Gastrocnemius medialis (tissue), 4 donors: ENCODE measurements around the gene ABR. TPM values are rescaled to one million over a fixed set of nuclear protein-coding genes. Genes with fewer than 3 reads are reported as not detected.

Experiments
- ATAC-seq, 2 donors: fragments of 150-250 bp; one replicate each; pipeline ENCODE4 v1.9.1; 2016
- DNase-seq, 2 donors: peaks; one replicate each; pipeline ENCODE4 v3.0.0-alpha.2; 2019
- H3K27ac ChIP-seq, 4 donors: fragments of 200-600 bp; sonication (generic); 1 replicate in 1 of 4; 2 replicates in 3 of 4; pipeline ENCODE4 v1.5.1; 2016 to 2018; ENCODE audit warnings: mild to moderate bottlenecking in 2 of 4, moderate library complexity in 1 of 4
- H3K27me3 ChIP-seq, 3 donors: fragments of 200-600 bp; sonication (generic) in 2 of 3; 1 replicate in 1 of 3; 2 replicates in 2 of 3; pipeline versions ENCODE4 v1.5.1 to v1.6.0; 2016 to 2019; ENCODE audit warnings: mild to moderate bottlenecking in 1 of 3, moderate library complexity in 1 of 3
- H3K36me3 ChIP-seq, 2 donors: fragments of 200-600 bp; sonication (generic) in 1 of 2; one replicate each; pipeline ENCODE4 v1.5.1; 2017 to 2018
- H3K4me1 ChIP-seq, 2 donors: fragments of 200-600 bp; sonication (generic) in 1 of 2; one replicate each; pipeline ENCODE4 v1.5.1; 2016 to 2017; ENCODE audit warnings: mild to moderate bottlenecking in 2 of 2
- H3K4me3 ChIP-seq, 4 donors: fragments of 200-600 bp; sonication (generic) in 3 of 4; 1 replicate in 1 of 4; 2 replicates in 3 of 4; pipeline ENCODE4 v1.5.1; 2016 to 2019; ENCODE audit warnings: mild to moderate bottlenecking in 2 of 4
- H3K9me3 ChIP-seq, 3 donors: fragments of 200-600 bp; sonication (generic) in 2 of 3; 1 replicate in 1 of 3; 2 replicates in 2 of 3; pipeline ENCODE4 v1.5.1; 2016 to 2019
- CTCF ChIP-seq, 5 experiments: fragments of 450-650 bp in 3 of 5; fragments of 200-600 bp in 2 of 5; sonication (generic) in 2 of 5; IDR thresholded peaks in 4 of 5; conservative IDR thresholded peaks in 1 of 5; 1 replicate in 4 of 5; 2 replicates in 1 of 5; pipeline ENCODE4 v1.5.1; 2016 to 2019; ENCODE audit warnings: antibody characterized with exemption in 5 of 5, mild to moderate bottlenecking in 3 of 5, moderate library complexity in 3 of 5
- POLR2A ChIP-seq, 2 donors: fragments of 450-650 bp; IDR thresholded peaks; one replicate each; pipeline ENCODE4 v1.6.1; 2017; ENCODE audit warnings: antibody characterized with exemption in 2 of 2, mild to moderate bottlenecking in 2 of 2, moderate library complexity in 2 of 2
- in situ Hi-C, 4 donors: fragments of 200-750 bp; cut with MboI; loops; one replicate each; pipeline versions ENCODE4 v1.15.0 to v1.8.0; 2017; ENCODE audit warnings: low sequenced_read_pairs in 4 of 4
- intact Hi-C: fragments of 100-400 bp; cut with DNase I; formaldehyde crosslinking; loops from one replicate; pipeline ENCODE4 v1.15.1; 2023; ENCODE audit warnings: low total_unique reads
- total RNA-seq, 4 donors: library from RNA; depleted of rRNA; stranded (reverse); fragments of >200 nt; gene quantifications; one replicate each; pipeline versions ENCODE4 v1.1.0 to v1.2.3, GENCODE V29; 2016

ABR gene
- total RNA-seq, 4 donors from 2014 or later, result 9.7 to 15.4 (median 12.8) TPM

GRCh38 chr17:970364-970763 is 209.4 kb downstream of the ABR start:
- DNase-seq, result no peak
- H3K36me3 ChIP-seq, result no peaks in the 10 kb centered on the region
- peak in 1 of 2 donors; percentile 13 for ATAC-seq
- no peaks in the 10 kb centered on the region for H3K27me3 ChIP-seq
- TF ChIP-seq CTCF (IDR thresholded peaks at IDR 0.05 in 4 of 5, conservative IDR thresholded peaks at IDR 0.05 in 1 of 5) (no peak), POLR2A (IDR thresholded peaks at IDR 0.05) (no peak)
- intact Hi-C loops, result no loop called here
- in situ Hi-C loops, result loop anchor here in 1 of 4 donors (10.0 kb wide), 1 partner anchor 86 kb away; no protein-coding TSS in a partner anchor
- H3K4me3 ChIP-seq, result peak overlapping the region in 3 of 4 donors; percentile 22 to 48 (median 35)
- H3K27ac ChIP-seq, result peak overlapping the region; percentile 45 to 77 (median 64)
- H3K9me3 ChIP-seq, result no peaks in the 10 kb centered on the region
- H3K4me1 ChIP-seq, result peaks cover 18 to 27% of the 10 kb centered on the region in 2 donors

GRCh38 chr17:969811-970355 is 209.9 kb downstream of the ABR start:
- Histone ChIP-seq H3K4me3 (peak overlapping the region; percentile 11 to 48 (median 28)), H3K4me1 (peaks cover 17 to 32% of the 10 kb centered on the region in 2 donors), H3K9me3 (no peaks in the 10 kb centered on the region), H3K27me3 (no peaks in the 10 kb centered on the region), H3K27ac (peak overlapping the region; percentile 45 to 77 (median 64)), H3K36me3 (no peaks in the 10 kb centered on the region)
- ATAC-seq (peak; percentile 40 to 44), DNase-seq (no peak)
- intact Hi-C loops (no loop called here), in situ Hi-C loops (loop anchor here in 1 of 4 donors (10.0 kb wide), 1 partner anchor 85 kb away; no protein-coding TSS in a partner anchor)
- no peak for TF ChIP-seq POLR2A (IDR thresholded peaks at IDR 0.05)
- TF ChIP-seq CTCF (IDR thresholded peaks at IDR 0.05 in 4 of 5, conservative IDR thresholded peaks at IDR 0.05 in 1 of 5), result no peak

GRCh38 chr17:968812-969730 is 210.7 kb downstream of the ABR start:
- Histone ChIP-seq H3K4me1 (peaks cover 17 to 40% of the 10 kb centered on the region in 2 donors), H3K27me3 (no peaks in the 10 kb centered on the region), H3K9me3 (no peaks in the 10 kb centered on the region), H3K27ac (peak overlapping the region; percentile 45 to 77 (median 64)), H3K36me3 (no peaks in the 10 kb centered on the region), H3K4me3 (peak overlapping the region; percentile 11 to 48 (median 28))
- no peak for TF ChIP-seq POLR2A (IDR thresholded peaks at IDR 0.05)
- DNase-seq, result no peak
- in situ Hi-C loops (no loop called here), intact Hi-C loops (no loop called here)
- ATAC-seq, result no peak

GRCh38 chr17:967122-967521 is 212.7 kb downstream of the ABR start:
- H3K27ac ChIP-seq, result no peak overlapping the region
- no peaks in the 10 kb centered on the region for H3K36me3 ChIP-seq
- intact Hi-C loops, result no loop called here
- in situ Hi-C loops, result no loop called here
- TF ChIP-seq POLR2A (IDR thresholded peaks at IDR 0.05) (no peak), CTCF (IDR thresholded peaks at IDR 0.05 in 4 of 5, conservative IDR thresholded peaks at IDR 0.05 in 1 of 5) (no peak)
- ATAC-seq (no peak), DNase-seq (no peak)
- peaks cover 17 to 40% of the 10 kb centered on the region in 2 donors for H3K4me1 ChIP-seq
- H3K9me3 ChIP-seq, result no peaks in the 10 kb centered on the region
- no peaks in the 10 kb centered on the region for H3K27me3 ChIP-seq
- no peak overlapping the region for H3K4me3 ChIP-seq
